ENCODE results near the gene XCR1.

DNA sequence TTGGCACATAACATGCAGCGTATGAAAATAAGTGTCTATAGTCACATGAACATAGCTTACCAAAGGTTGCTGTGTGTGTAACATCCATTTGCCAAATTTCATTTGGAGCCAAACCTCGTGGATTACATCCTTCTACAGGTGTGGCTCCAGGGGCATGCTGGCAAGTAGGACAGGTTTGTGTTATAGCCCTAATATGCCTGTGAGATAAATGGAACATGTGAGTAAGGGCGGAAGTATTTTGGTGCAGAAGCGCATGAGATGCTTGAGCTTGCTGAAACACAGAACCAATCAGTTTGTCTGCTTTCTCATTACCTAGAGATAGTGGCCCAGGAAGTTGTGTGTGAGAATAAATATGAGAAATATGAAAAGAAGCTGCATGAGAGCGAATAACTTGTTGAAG is 21.8 kb upstream of the XCR1 start:
- TF ChIP-seq, protein P1, sequence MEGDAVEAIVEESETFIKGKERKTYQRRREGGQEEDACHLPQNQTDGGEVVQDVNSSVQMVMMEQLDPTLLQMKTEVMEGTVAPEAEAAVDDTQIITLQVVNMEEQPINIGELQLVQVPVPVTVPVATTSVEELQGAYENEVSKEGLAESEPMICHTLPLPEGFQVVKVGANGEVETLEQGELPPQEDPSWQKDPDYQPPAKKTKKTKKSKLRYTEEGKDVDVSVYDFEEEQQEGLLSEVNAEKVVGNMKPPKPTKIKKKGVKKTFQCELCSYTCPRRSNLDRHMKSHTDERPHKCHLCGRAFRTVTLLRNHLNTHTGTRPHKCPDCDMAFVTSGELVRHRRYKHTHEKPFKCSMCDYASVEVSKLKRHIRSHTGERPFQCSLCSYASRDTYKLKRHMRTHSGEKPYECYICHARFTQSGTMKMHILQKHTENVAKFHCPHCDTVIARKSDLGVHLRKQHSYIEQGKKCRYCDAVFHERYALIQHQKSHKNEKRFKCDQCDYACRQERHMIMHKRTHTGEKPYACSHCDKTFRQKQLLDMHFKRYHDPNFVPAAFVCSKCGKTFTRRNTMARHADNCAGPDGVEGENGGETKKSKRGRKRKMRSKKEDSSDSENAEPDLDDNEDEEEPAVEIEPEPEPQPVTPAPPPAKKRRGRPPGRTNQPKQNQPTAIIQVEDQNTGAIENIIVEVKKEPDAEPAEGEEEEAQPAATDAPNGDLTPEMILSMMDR (IDR thresholded peaks at IDR 0.05): no peak
- no peak for TF ChIP-seq POLR2A (IDR thresholded peaks at IDR 0.05)
